GM18520 (cell line): ENCODE data around the gene PAK1.
"Not testable (repeated sequence)": the region's sequence is repeated elsewhere in the genome, so short reads cannot be mapped to it uniquely, and the experiment has no call there.

ENCODE experiments used
- ATAC-seq: cut with Tn5 transposase; IDR thresholded peaks from one replicate; pipeline ENCODE4 v1.9.1; 2021; ENCODE audit not compliant: unreplicated experiment

The PAK1 gene

GRCh38 chr11:77473801-77474683 lies at the start of gene PAK1:
TSS of gene PAK1 (minus strand) at chr11:77474094. CDS start at chr11:77392520, 81,574 bp downstream.
- peak; percentile 56 for ATAC-seq

GRCh38 chr11:77522215-77522614 lies 48.3 kb upstream of the PAK1 start:
- ATAC-seq, result no peak

GRCh38 chr11:77519847-77520246 lies 46.0 kb upstream of the PAK1 start:
- no peak for ATAC-seq

GRCh38 chr11:77518471-77518870 lies 44.6 kb upstream of the PAK1 start:
- ATAC-seq, result no peak

- ATAC-seq, result no peak
Observed at GRCh38 chr11:77517753-77518152, 43.9 kb upstream of the PAK1 start.

- no peak for ATAC-seq
Observed at GRCh38 chr11:77517226-77517625, 43.3 kb upstream of the PAK1 start.

- no peak for ATAC-seq
Observed at GRCh38 chr11:77515483-77515882, 41.6 kb upstream of the PAK1 start.

GRCh38 chr11:77515063-77515462 lies 41.2 kb upstream of the PAK1 start:
- no peak for ATAC-seq

GRCh38 chr11:77512092-77512491 lies 38.2 kb upstream of the PAK1 start:
- ATAC-seq, result no peak

- no peak for ATAC-seq
Observed at GRCh38 chr11:77510851-77511250, 37.0 kb upstream of the PAK1 start.

GRCh38 chr11:77510095-77510494 lies 36.2 kb upstream of the PAK1 start:
- no peak for ATAC-seq

GRCh38 chr11:77508019-77508418 lies 34.1 kb upstream of the PAK1 start:
- no peak for ATAC-seq

- ATAC-seq, result no peak
Observed at GRCh38 chr11:77506857-77507256, 33.0 kb upstream of the PAK1 start.

GRCh38 chr11:77505956-77506355 lies 32.1 kb upstream of the PAK1 start:
- ATAC-seq, result no peak

GRCh38 chr11:77503006-77503405 lies 29.1 kb upstream of the PAK1 start:
- no peak for ATAC-seq

GRCh38 chr11:77502346-77502905 lies 28.5 kb upstream of the PAK1 start:
- no peak for ATAC-seq

GRCh38 chr11:77501758-77502157 lies 27.9 kb upstream of the PAK1 start:
- ATAC-seq, result no peak

- no peak for ATAC-seq
Observed at GRCh38 chr11:77497368-77497767, 23.5 kb upstream of the PAK1 start.

GRCh38 chr11:77495526-77495925 lies 21.6 kb upstream of the PAK1 start:
- ATAC-seq, result no peak

GRCh38 chr11:77490035-77490434 lies 16.1 kb upstream of the PAK1 start:
- ATAC-seq, result not testable (repeated sequence)

- ATAC-seq, result no peak
Observed at GRCh38 chr11:77487790-77488189, 13.9 kb upstream of the PAK1 start.

GRCh38 chr11:77479746-77480352 lies 6.0 kb upstream of the PAK1 start:
- no peak for ATAC-seq
